ENCODE results near the gene DENND5A.
A peak's percentile ranks its signal among the peaks of the same experiment; 100 is the strongest.
"Not testable (repeated sequence)": the region's sequence is repeated elsewhere in the genome, so short reads cannot be mapped to it uniquely, and the experiment has no call there.

DENND5A gene

DNA sequence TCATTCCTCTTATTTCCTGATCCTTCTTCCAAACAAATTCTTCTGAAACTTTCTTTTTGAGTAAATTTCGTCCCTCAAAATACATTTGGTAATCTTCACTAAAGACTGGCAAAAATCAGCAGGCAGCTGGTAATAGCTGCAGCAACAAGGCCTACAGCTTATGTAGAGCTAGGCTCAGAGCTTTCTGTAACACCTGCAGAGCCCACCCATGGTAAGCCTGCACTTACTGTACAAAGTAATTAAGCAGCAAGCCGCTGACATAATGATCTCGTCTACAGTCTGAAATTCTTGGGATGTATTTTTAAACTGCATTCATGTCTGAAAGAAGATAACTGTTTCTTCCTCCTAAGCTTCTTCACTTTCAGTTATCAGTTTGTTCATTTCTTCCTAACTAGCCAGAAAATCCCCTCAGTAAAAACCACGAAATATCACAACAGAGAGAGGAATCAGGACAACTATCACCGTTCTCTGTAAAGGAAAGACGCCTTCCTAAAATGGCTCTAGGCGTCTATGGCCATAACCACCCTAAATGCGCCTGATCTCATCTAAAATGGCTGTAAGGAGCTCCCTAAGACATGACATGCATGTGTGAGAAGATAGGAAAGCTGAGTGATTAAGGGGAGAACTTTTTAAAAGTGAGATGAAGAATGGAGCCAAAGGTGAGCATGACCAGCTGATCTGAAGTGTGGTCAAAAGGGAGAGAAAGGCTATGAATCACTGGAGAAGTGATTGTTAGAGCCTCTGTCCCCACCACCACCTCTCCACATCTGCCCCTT is 56.2 kb downstream of the DENND5A start:
- H3K36me3 Mint-ChIP-seq, result peaks cover 2% of the 10 kb centered on the region
- peaks cover 70% of the 10 kb centered on the region for H3K4me1 Mint-ChIP-seq
- no peaks in the 10 kb centered on the region for H3K9me3 Mint-ChIP-seq
- H3K27ac Mint-ChIP-seq, result peak overlapping the region; percentile 36
- peak overlapping the region; percentile 24 for H3K4me3 Mint-ChIP-seq
- H3K27me3 Mint-ChIP-seq, result no peaks in the 10 kb centered on the region

GRCh38 chr11:9207229-9207628 is 57.9 kb downstream of the DENND5A start:
- Mint-ChIP-seq H3K27ac (peak overlapping the region; percentile 31), H3K36me3 (peaks cover 12% of the 10 kb centered on the region), H3K27me3 (no peaks in the 10 kb centered on the region), H3K4me1 (peaks cover 77% of the 10 kb centered on the region), H3K4me3 (no peak overlapping the region), H3K9me3 (no peaks in the 10 kb centered on the region)

DNA sequence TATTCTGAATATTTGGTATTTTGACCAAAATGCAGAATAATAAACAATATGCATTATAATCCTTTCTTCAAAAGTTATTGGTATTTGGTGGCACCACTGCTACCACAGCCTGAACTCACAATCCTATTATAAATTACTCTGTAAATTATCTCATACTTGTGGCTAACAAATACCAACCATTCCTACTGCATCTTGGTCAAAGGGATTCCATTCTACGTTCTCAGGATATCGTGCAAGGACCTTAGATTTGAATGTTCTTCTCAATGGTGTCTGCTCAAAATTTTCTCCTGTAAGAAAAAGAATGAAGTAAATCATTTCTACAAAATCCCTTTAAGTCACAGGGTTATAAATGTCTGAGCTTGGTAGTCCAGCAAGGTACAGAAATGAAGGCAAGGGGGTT is 58.7 kb downstream of the DENND5A start:
- no peak overlapping the region for H3K4me3 Mint-ChIP-seq
- no peaks in the 10 kb centered on the region for H3K9me3 Mint-ChIP-seq
- H3K36me3 Mint-ChIP-seq, result peaks cover 15% of the 10 kb centered on the region
- peaks cover 77% of the 10 kb centered on the region for H3K4me1 Mint-ChIP-seq
- no peaks in the 10 kb centered on the region for H3K27me3 Mint-ChIP-seq
- H3K27ac Mint-ChIP-seq, result peak overlapping the region; percentile 31

- H3K4me1 Mint-ChIP-seq, result peaks cover 58% of the 10 kb centered on the region
- no peak overlapping the region for H3K27ac Mint-ChIP-seq
- H3K9me3 Mint-ChIP-seq, result no peaks in the 10 kb centered on the region
- no peaks in the 10 kb centered on the region for H3K27me3 Mint-ChIP-seq
- H3K4me3 Mint-ChIP-seq, result no peak overlapping the region
- peaks cover 18% of the 10 kb centered on the region for H3K36me3 Mint-ChIP-seq
Observed at GRCh38 chr11:9203691-9204311, 61.3 kb downstream of the DENND5A start.

GRCh38 chr11:9201372-9202162 is 63.6 kb downstream of the DENND5A start:
- Mint-ChIP-seq H3K4me1 (peaks cover 41% of the 10 kb centered on the region), H3K27ac (peak overlapping the region; percentile 62), H3K27me3 (no peaks in the 10 kb centered on the region), H3K4me3 (peak overlapping the region; percentile 49), H3K36me3 (peaks cover 20% of the 10 kb centered on the region), H3K9me3 (no peaks in the 10 kb centered on the region)

- Mint-ChIP-seq H3K27ac (no peak overlapping the region), H3K4me3 (no peak overlapping the region), H3K36me3 (peaks cover 20% of the 10 kb centered on the region), H3K4me1 (peaks cover 44% of the 10 kb centered on the region), H3K9me3 (no peaks in the 10 kb centered on the region), H3K27me3 (no peaks in the 10 kb centered on the region)
Observed at GRCh38 chr11:9200471-9200870, 64.7 kb downstream of the DENND5A start.

DNA sequence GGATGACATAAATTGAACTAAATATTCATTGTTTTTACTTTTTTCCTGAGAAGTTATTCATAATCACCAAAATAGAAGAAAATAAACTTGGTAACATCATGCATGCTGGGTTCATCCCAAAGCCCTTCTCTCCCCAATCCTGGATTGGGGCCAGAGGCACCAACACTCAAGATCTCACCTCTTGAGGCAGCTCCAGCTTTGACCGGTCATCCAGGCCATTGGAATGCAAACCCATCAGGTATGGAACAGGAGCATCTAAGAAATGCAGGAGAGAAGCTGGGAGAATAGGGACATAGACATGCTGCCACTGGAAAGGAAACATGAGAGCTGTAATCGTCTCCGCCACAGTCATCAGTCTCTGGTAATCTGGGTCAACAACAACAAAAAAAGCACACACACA is 71.8 kb downstream of the DENND5A start:
- Mint-ChIP-seq H3K9me3 (no peaks in the 10 kb centered on the region), H3K27me3 (no peaks in the 10 kb centered on the region), H3K4me3 (no peak overlapping the region), H3K4me1 (peaks cover 5% of the 10 kb centered on the region), H3K36me3 (peaks cover 26% of the 10 kb centered on the region), H3K27ac (no peak overlapping the region)

DNA sequence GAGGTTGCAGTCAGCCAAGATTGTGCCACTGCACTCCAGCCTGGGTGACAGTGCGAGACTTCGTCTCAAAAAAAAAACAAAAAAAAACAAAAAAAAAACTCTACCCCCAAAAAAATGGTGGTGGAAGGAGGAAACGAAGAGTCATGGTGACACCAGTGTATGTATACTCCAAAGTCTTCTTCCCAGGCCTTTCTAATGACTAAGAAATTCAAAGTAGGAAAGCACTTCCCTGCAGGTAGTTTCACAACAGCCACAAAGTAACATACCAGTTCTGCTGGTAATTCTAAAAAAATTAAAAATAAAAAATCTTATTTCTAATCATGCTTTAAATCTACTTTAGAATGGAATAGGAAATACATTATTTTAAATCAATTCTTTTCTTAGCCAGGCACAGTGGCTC is 72.6 kb downstream of the DENND5A start:
- H3K36me3 Mint-ChIP-seq, result peaks cover 28% of the 10 kb centered on the region
- H3K9me3 Mint-ChIP-seq, result no peaks in the 10 kb centered on the region
- H3K4me3 Mint-ChIP-seq, result no peak overlapping the region
- no peaks in the 10 kb centered on the region for H3K27me3 Mint-ChIP-seq
- no peak overlapping the region for H3K27ac Mint-ChIP-seq
- H3K4me1 Mint-ChIP-seq, result peaks cover 5% of the 10 kb centered on the region

- not testable (repeated sequence) for H3K9me3 Mint-ChIP-seq, H3K27ac Mint-ChIP-seq, H3K27me3 Mint-ChIP-seq, H3K4me3 Mint-ChIP-seq, H3K4me1 Mint-ChIP-seq
- peaks cover 32% of the 10 kb centered on the region for H3K36me3 Mint-ChIP-seq
Observed at GRCh38 chr11:9190326-9191016, 74.7 kb downstream of the DENND5A start.

- not testable (repeated sequence) for H3K27ac Mint-ChIP-seq, H3K9me3 Mint-ChIP-seq, H3K27me3 Mint-ChIP-seq, H3K4me1 Mint-ChIP-seq, H3K4me3 Mint-ChIP-seq
- peaks cover 32% of the 10 kb centered on the region for H3K36me3 Mint-ChIP-seq
Observed at GRCh38 chr11:9188860-9189259, 76.3 kb downstream of the DENND5A start.

DNA sequence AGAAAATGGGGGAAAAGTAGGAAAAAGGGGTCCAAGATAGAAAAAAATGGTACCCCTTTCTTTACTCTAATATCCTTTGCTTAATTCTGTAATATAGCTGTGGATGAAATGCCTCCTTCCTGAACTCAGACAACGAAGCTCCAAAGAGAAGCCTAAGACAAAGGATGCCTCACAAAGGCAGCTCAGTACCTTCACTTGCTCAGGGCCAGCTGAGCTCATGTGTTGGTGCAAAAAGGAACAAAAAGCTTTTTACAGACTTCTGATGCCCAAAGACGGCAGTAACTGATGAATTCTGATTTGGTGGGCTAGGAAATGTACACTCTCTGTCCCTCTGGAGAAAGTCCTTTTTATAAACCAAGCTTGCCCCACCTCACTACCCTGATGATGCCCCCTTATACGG is 77.5 kb downstream of the DENND5A start:
- H3K4me1 Mint-ChIP-seq, result no peaks in the 10 kb centered on the region
- peaks cover 29% of the 10 kb centered on the region for H3K36me3 Mint-ChIP-seq
- no peak overlapping the region for H3K27ac Mint-ChIP-seq
- H3K9me3 Mint-ChIP-seq, result no peaks in the 10 kb centered on the region
- no peak overlapping the region for H3K4me3 Mint-ChIP-seq
- no peaks in the 10 kb centered on the region for H3K27me3 Mint-ChIP-seq

DNA sequence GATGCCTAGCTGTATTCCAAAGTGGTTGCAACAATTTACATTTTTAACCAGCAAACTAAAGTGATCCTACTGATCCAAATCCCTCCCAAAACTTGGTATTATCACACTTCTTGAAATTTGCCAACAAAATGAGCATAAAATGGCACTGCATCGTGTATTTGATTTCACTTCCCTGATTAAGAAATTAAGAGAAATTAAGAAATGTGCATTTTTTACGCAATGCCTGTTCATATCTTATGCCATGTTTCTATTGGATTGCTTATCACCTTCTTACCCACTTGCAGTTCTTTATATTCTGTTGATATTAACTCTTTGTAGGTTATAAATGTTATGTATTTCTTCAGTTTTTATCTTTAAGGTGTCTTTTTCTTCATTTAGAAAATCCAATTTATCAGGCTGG is 80.6 kb downstream of the DENND5A start:
- Mint-ChIP-seq H3K9me3 (no peaks in the 10 kb centered on the region), H3K27ac (no peak overlapping the region), H3K4me1 (peaks cover 4% of the 10 kb centered on the region), H3K4me3 (no peak overlapping the region), H3K36me3 (peaks cover 20% of the 10 kb centered on the region), H3K27me3 (no peaks in the 10 kb centered on the region)

DNA sequence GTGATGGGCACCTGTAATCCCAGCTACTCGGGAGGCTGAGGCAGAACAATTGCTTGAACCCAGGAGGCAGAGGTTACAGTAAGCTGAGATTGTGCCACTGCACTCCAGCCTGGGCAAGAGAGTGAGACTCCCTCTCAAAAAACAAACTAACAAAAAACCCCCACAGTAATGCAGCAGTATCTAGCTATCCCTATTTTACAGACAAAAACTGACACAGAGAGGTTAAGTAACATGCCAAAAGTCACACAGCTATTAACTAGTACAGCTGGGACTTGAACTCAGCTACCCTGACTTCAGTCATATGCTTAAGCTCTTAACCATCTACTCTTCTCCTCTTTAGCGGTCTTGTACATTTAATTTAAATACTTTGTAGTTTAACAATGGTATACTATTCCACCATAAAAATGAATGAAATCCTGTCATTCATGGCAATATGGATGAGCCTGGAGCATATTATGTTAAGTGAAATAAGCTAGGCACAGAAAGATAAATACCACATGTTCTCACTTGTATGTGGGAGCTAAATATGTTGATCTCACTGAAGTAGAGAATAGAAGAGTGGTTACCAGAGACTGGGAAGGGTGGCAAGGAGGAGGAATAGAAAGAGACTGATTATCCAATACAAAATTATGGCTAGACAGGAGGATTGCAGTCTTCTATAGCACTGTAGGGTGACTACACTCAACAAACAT is 82.8 kb downstream of the DENND5A start:
- H3K4me1 Mint-ChIP-seq, result peaks cover 4% of the 10 kb centered on the region
- H3K27ac Mint-ChIP-seq, result no peak overlapping the region
- H3K36me3 Mint-ChIP-seq, result peaks cover 18% of the 10 kb centered on the region
- H3K9me3 Mint-ChIP-seq, result no peaks in the 10 kb centered on the region
- no peaks in the 10 kb centered on the region for H3K27me3 Mint-ChIP-seq
- no peak overlapping the region for H3K4me3 Mint-ChIP-seq

GRCh38 chr11:9180784-9181183 is 84.4 kb downstream of the DENND5A start:
- Mint-ChIP-seq H3K27ac (peak overlapping the region; percentile 63), H3K4me3 (no peak overlapping the region), H3K4me1 (peaks cover 4% of the 10 kb centered on the region), H3K9me3 (no peaks in the 10 kb centered on the region), H3K27me3 (no peaks in the 10 kb centered on the region), H3K36me3 (peaks cover 27% of the 10 kb centered on the region)

DNA sequence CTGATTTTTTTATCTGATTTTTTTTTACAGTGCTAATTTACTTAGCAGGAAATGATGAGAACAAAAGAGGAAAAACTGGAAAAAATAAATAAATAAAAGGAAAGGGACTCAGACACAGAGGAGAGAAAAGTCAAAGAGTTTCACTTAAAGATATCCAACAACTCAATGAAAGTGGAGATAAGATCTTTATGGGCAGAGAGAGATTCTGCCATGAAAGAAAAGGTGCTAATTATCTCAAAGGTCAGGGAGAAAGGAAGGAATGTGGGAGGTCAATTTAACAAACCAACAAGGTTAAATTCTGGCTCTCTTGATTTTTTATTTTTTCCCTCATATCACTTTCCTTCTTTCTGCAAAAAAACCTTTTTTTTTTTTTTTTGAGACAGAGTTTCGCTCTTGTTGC is 86.0 kb downstream of the DENND5A start:
- Mint-ChIP-seq H3K9me3 (no peaks in the 10 kb centered on the region), H3K36me3 (peaks cover 31% of the 10 kb centered on the region), H3K4me1 (peaks cover 4% of the 10 kb centered on the region), H3K4me3 (no peak overlapping the region), H3K27ac (peak overlapping the region; percentile 19), H3K27me3 (no peaks in the 10 kb centered on the region)
